ENCODE data around the gene SLAIN1.

DNA sequence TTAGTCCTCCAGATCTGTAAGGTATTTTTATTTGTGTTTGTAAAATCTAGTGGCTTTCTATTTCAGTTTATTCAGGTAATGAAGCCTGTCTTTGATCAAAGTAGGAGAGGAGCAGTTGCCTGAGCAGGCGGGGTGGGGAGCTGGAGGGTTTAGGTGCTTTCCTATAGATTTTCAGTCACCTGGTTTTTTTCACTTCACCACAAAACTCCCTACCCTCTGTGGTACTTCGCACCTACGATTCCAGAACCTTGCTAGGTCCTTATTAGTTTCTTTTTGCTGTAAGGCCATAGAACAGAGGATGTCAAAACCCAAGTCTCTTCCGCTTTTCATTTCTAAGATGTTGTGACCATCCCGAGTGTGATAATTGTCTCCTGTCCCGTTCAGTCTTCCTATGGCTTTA lies 26.6 kb downstream of the SLAIN1 start:
- TF ChIP-seq, protein P1, sequence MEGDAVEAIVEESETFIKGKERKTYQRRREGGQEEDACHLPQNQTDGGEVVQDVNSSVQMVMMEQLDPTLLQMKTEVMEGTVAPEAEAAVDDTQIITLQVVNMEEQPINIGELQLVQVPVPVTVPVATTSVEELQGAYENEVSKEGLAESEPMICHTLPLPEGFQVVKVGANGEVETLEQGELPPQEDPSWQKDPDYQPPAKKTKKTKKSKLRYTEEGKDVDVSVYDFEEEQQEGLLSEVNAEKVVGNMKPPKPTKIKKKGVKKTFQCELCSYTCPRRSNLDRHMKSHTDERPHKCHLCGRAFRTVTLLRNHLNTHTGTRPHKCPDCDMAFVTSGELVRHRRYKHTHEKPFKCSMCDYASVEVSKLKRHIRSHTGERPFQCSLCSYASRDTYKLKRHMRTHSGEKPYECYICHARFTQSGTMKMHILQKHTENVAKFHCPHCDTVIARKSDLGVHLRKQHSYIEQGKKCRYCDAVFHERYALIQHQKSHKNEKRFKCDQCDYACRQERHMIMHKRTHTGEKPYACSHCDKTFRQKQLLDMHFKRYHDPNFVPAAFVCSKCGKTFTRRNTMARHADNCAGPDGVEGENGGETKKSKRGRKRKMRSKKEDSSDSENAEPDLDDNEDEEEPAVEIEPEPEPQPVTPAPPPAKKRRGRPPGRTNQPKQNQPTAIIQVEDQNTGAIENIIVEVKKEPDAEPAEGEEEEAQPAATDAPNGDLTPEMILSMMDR (IDR thresholded peaks at IDR 0.05) = no peak
- TF ChIP-seq POLR2A (IDR thresholded peaks at IDR 0.05) = no peak
